CD4-positive, alpha-beta T cell treated with Interleukin-12 subunit alpha and Interleukin-12 subunit beta, for 1 hour (primary cell): ENCODE results near the gene MICAL2.

ENCODE experiments used
- DNase-seq: peaks from one replicate; pipeline ENCODE4 v3.0.0-alpha.2; 2020

Gene MICAL2

GRCh38 chr11:12110201-12110713, at the start of gene MICAL2:
MICAL2 (plus strand) TSS chr11:12110590; CDS start chr11:12162156, 51,566 bp downstream.
- peak; percentile 88 for DNase-seq

- no peak for DNase-seq
Observed at GRCh38 chr11:12061851-12062560, 48.4 kb upstream of the MICAL2 start.

GRCh38 chr11:12063251-12063650, 47.1 kb upstream of the MICAL2 start:
- no peak for DNase-seq

- DNase-seq: no peak
Observed at GRCh38 chr11:12064136-12064953, 46.0 kb upstream of the MICAL2 start.

GRCh38 chr11:12064954-12065280, 45.5 kb upstream of the MICAL2 start:
- DNase-seq: no peak

GRCh38 chr11:12066056-12066798, 44.2 kb upstream of the MICAL2 start:
- DNase-seq: no peak

GRCh38 chr11:12066799-12067508, 43.4 kb upstream of the MICAL2 start:
- DNase-seq: no peak

GRCh38 chr11:12067796-12068357, 42.5 kb upstream of the MICAL2 start:
- DNase-seq: no peak

GRCh38 chr11:12069066-12069676, 41.2 kb upstream of the MICAL2 start:
- no peak for DNase-seq

GRCh38 chr11:12070446-12071267, 39.7 kb upstream of the MICAL2 start:
- DNase-seq: no peak

GRCh38 chr11:12071574-12071973, 38.8 kb upstream of the MICAL2 start:
- DNase-seq: no peak

- no peak for DNase-seq
Observed at GRCh38 chr11:12073436-12073835, 37.0 kb upstream of the MICAL2 start.

GRCh38 chr11:12073886-12074285, 36.5 kb upstream of the MICAL2 start:
- no peak for DNase-seq

GRCh38 chr11:12074529-12075195, 35.7 kb upstream of the MICAL2 start:
- DNase-seq: no peak

GRCh38 chr11:12075291-12075690, 35.1 kb upstream of the MICAL2 start:
- no peak for DNase-seq

- no peak for DNase-seq
Observed at GRCh38 chr11:12075822-12076821, 34.3 kb upstream of the MICAL2 start.

- DNase-seq: no peak
Observed at GRCh38 chr11:12076840-12077534, 33.4 kb upstream of the MICAL2 start.

GRCh38 chr11:12077535-12078280, 32.7 kb upstream of the MICAL2 start:
- no peak for DNase-seq
